Duodenal mucosa (tissue), 2 donors: ENCODE data around the gene TSPO.

ENCODE experiments used
- H3K27ac ChIP-seq: one replicate; pipeline ENCODE4 v1.7.0; 2013; ENCODE audit warnings: low read depth, low read length
- H3K27me3 ChIP-seq, 2 donors: one replicate each; pipeline ENCODE4 v1.7.0; 2013; ENCODE audit warnings: low read length in 2 of 2, control low read depth in 1 of 2; ENCODE audit not compliant: insufficient read depth in 2 of 2, control insufficient read depth in 1 of 2
- H3K36me3 ChIP-seq, 2 donors: one replicate each; pipeline ENCODE4 v1.7.0; 2013; ENCODE audit warnings: low read length in 2 of 2, control low read depth in 1 of 2; ENCODE audit not compliant: insufficient read depth in 2 of 2, control insufficient read depth in 1 of 2
- H3K4me1 ChIP-seq, 2 donors: one replicate each; pipeline ENCODE4 v1.7.0; 2013; ENCODE audit warnings: low read length in 2 of 2, control low read depth in 1 of 2; ENCODE audit not compliant: insufficient read depth in 2 of 2, control insufficient read depth in 1 of 2
- H3K4me3 ChIP-seq, 2 donors: one replicate each; pipeline ENCODE4 v1.7.0; 2013; ENCODE audit warnings: low read length in 2 of 2, low read depth in 1 of 2
- H3K9ac ChIP-seq, 2 donors: one replicate each; pipeline ENCODE4 v1.7.0; 2013; ENCODE audit warnings: low read length in 2 of 2, low read depth in 1 of 2
- H3K9me3 ChIP-seq, 2 donors: one replicate each; pipeline ENCODE4 v1.7.0; 2013; ENCODE audit warnings: low read length in 2 of 2, control low read depth in 1 of 2; ENCODE audit not compliant: control insufficient read depth in 1 of 2

The TSPO gene

GRCh38 chr22:43200555-43200954 lies 49.2 kb downstream of the TSPO start:
- no peaks in the 10 kb centered on the region for H3K27me3 ChIP-seq
- no peaks in the 10 kb centered on the region for H3K36me3 ChIP-seq
- no peak overlapping the region for H3K9ac ChIP-seq
- H3K4me1 ChIP-seq: no peaks in the 10 kb centered on the region
- H3K27ac ChIP-seq: no peak overlapping the region
- H3K9me3 ChIP-seq: no peaks in the 10 kb centered on the region
- no peak overlapping the region for H3K4me3 ChIP-seq

- Histone ChIP-seq H3K27ac (no peak overlapping the region), H3K9ac (no peak overlapping the region), H3K9me3 (no peaks in the 10 kb centered on the region), H3K4me1 (no peaks in the 10 kb centered on the region), H3K4me3 (no peak overlapping the region), H3K36me3 (no peaks in the 10 kb centered on the region), H3K27me3 (no peaks in the 10 kb centered on the region)
Observed at GRCh38 chr22:43201486-43202219, 50.3 kb downstream of the TSPO start.

- Histone ChIP-seq H3K4me3 (no peak overlapping the region), H3K27me3 (no peaks in the 10 kb centered on the region), H3K4me1 (no peaks in the 10 kb centered on the region), H3K27ac (no peak overlapping the region), H3K9me3 (no peaks in the 10 kb centered on the region), H3K36me3 (no peaks in the 10 kb centered on the region), H3K9ac (no peak overlapping the region)
Observed at GRCh38 chr22:43202326-43202725, 51.0 kb downstream of the TSPO start.

- Histone ChIP-seq H3K36me3 (no peaks in the 10 kb centered on the region), H3K27ac (no peak overlapping the region), H3K27me3 (no peaks in the 10 kb centered on the region), H3K9me3 (no peaks in the 10 kb centered on the region), H3K9ac (no peak overlapping the region), H3K4me1 (no peaks in the 10 kb centered on the region), H3K4me3 (no peak overlapping the region)
Observed at GRCh38 chr22:43202756-43203410, 51.5 kb downstream of the TSPO start.

- Histone ChIP-seq H3K36me3 (no peaks in the 10 kb centered on the region), H3K9me3 (no peaks in the 10 kb centered on the region), H3K27ac (no peak overlapping the region), H3K4me3 (no peak overlapping the region), H3K9ac (no peak overlapping the region), H3K4me1 (no peaks in the 10 kb centered on the region), H3K27me3 (no peaks in the 10 kb centered on the region)
Observed at GRCh38 chr22:43203471-43203981, 52.2 kb downstream of the TSPO start.

- no peak overlapping the region for H3K9ac ChIP-seq
- no peaks in the 10 kb centered on the region for H3K27me3 ChIP-seq
- H3K4me1 ChIP-seq: no peaks in the 10 kb centered on the region
- no peaks in the 10 kb centered on the region for H3K9me3 ChIP-seq
- H3K27ac ChIP-seq: no peak overlapping the region
- H3K4me3 ChIP-seq: no peak overlapping the region
- no peaks in the 10 kb centered on the region for H3K36me3 ChIP-seq
Observed at GRCh38 chr22:43205261-43205691, 53.9 kb downstream of the TSPO start.

- no peaks in the 10 kb centered on the region for H3K9me3 ChIP-seq
- H3K4me3 ChIP-seq: no peak overlapping the region
- H3K27me3 ChIP-seq: no peaks in the 10 kb centered on the region
- H3K4me1 ChIP-seq: no peaks in the 10 kb centered on the region
- no peak overlapping the region for H3K27ac ChIP-seq
- no peaks in the 10 kb centered on the region for H3K36me3 ChIP-seq
- no peak overlapping the region for H3K9ac ChIP-seq
Observed at GRCh38 chr22:43205748-43206508, 54.6 kb downstream of the TSPO start.

- Histone ChIP-seq H3K27me3 (no peaks in the 10 kb centered on the region), H3K4me3 (no peak overlapping the region), H3K27ac (no peak overlapping the region), H3K36me3 (no peaks in the 10 kb centered on the region), H3K4me1 (no peaks in the 10 kb centered on the region), H3K9me3 (no peaks in the 10 kb centered on the region), H3K9ac (no peak overlapping the region)
Observed at GRCh38 chr22:43206509-43207161, 55.3 kb downstream of the TSPO start.

- H3K36me3 ChIP-seq: no peaks in the 10 kb centered on the region
- no peak overlapping the region for H3K27ac ChIP-seq
- H3K4me3 ChIP-seq: no peak overlapping the region
- H3K27me3 ChIP-seq: no peaks in the 10 kb centered on the region
- no peak overlapping the region for H3K9ac ChIP-seq
- no peaks in the 10 kb centered on the region for H3K4me1 ChIP-seq
- no peaks in the 10 kb centered on the region for H3K9me3 ChIP-seq
Observed at GRCh38 chr22:43207386-43207785, 56.0 kb downstream of the TSPO start.
